H7 (cell line): ENCODE data around the gene SEPTIN14. TPM values are rescaled to one million over a fixed set of nuclear protein-coding genes. Genes with fewer than 3 reads are reported as not detected.
"Not testable (repeated sequence)": the region's sequence is repeated elsewhere in the genome, so short reads cannot be mapped to it uniquely, and the experiment has no call there.

Experiments
- DNase-seq: peaks from one replicate; pipeline ENCODE4 v3.0.0; 2012
- H3K27me3 ChIP-seq: 2 replicates; pipeline ENCODE4 v1.6.0; 2011; ENCODE audit warnings: mild to moderate bottlenecking, low read length; ENCODE audit not compliant: control insufficient read depth, insufficient read depth
- H3K36me3 ChIP-seq: replicated peaks from 2 replicates; pipeline ENCODE4 v1.5.1; 2011; ENCODE audit warnings: low read length; ENCODE audit not compliant: control insufficient read depth, insufficient read depth
- H3K4me3 ChIP-seq: 2 replicates; pipeline ENCODE4 v1.5.1; 2011; ENCODE audit warnings: low read depth, mild to moderate bottlenecking, control low read depth, low read length, moderate library complexity; ENCODE audit not compliant: insufficient read depth
- total RNA-seq: library from RNA; depleted of rRNA; stranded (reverse); fragments of >200 nt; shearing (Covaris generic); gene quantifications from 2 replicates; pipeline ENCODE4 v1.2.3, GENCODE V29; 2014; rRNA removed

The SEPTIN14 gene
- total RNA-seq, 1 experiment from 2014 or later = not detected

DNA sequence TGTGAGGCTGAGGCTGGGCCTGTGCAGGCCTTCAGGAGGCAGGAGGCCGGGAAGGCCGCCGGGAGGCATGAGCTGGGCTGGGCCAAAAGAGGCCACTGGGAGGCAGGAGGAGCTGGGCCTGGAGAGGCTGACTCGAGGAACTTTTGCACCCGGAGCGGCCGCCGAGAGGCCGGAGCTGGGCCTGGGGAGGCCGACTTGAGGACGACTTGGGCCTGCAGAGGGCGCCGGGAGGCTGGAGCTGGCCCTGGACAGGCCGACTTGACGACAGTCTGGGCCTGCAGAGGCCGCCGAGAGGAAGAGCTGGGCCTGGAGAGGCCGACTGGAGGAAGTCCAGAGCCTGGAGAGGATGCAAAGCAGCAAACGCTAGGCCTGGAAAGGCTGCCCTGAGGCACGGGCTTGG lies 117.8 kb downstream of the SEPTIN14 start:
- not testable (repeated sequence) for H3K27me3 ChIP-seq, H3K4me3 ChIP-seq, DNase-seq, H3K36me3 ChIP-seq

Other genes with a start within 250 kb of the SEPTIN14 start
- gene ZNF713, start 24.7 kb upstream of the SEPTIN14 start, total RNA-seq = 1.5 and 2.0 TPM in 2 replicates
- 22.1 and 25.7 TPM in 2 replicates for gene MRPS17, start 89.1 kb upstream of the SEPTIN14 start, total RNA-seq
- 56.5 and 80.3 TPM in 2 replicates for gene NIPSNAP2, start 101.8 kb upstream of the SEPTIN14 start, total RNA-seq
- 50.4 and 66.8 TPM in 2 replicates for gene PSPH, start 188.7 kb upstream of the SEPTIN14 start, total RNA-seq
- gene CCT6A, start 189.0 kb upstream of the SEPTIN14 start, total RNA-seq = 284 and 324 TPM in 2 replicates
- 107 and 109 TPM in 2 replicates for gene SUMF2, start 201.5 kb upstream of the SEPTIN14 start, total RNA-seq
- gene PHKG1, start 230.2 kb upstream of the SEPTIN14 start, total RNA-seq = 0.14 and 0.59 TPM in 2 replicates
- 174 and 191 TPM in 2 replicates for gene CHCHD2, start 243.7 kb upstream of the SEPTIN14 start, total RNA-seq